Stimulated activated CD4-positive, alpha-beta T cell treated with anti-CD3 and anti-CD28 coated beads, Interleukin-2, amount 100 ng/mL, for 24 hours (primary cell): ENCODE data around the gene TRIM54.
A peak's percentile ranks its signal among the peaks of the same experiment; 100 is the strongest.

Experiments
- DNase-seq, 2 donors: peaks; one replicate each; pipeline ENCODE4 v3.0.0-alpha.2; 2020

The TRIM54 gene, protein sequence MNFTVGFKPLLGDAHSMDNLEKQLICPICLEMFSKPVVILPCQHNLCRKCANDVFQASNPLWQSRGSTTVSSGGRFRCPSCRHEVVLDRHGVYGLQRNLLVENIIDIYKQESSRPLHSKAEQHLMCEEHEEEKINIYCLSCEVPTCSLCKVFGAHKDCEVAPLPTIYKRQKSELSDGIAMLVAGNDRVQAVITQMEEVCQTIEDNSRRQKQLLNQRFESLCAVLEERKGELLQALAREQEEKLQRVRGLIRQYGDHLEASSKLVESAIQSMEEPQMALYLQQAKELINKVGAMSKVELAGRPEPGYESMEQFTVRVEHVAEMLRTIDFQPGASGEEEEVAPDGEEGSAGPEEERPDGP

DNA sequence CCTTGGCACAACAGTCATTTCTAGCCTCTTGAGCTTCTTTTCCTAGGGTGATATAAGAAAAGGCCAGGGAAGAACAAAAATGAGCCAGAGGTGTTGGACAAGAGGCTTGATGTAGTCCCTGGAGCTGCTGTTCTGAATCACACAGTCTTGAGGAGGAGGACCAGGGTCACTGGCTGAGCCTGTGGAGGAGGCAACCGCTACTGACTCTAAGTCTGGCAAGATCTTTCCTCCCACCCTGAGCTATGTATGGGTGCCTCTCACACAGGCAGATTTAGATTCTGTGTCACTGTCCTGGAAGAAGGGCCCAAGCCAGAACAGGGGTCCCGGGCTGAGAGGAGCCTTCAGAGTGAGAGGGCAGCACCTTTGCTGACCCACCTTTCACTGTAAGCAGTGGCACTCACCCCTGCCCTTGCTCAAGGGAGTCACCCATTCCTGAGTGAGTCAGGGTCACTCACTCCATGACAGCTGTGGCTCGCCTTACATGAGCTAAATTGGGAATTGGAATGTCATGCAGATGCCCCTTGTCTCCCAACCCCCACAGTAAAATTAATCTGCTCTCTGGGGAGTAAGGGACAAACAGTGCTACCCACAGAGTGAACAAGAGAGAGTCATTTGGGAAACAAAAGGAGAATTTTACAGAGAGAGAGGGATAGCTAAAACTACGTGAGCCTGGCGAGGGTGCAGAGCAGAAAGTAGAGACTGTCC, at the start of gene TRIM54:
TSS of gene TRIM54 (plus strand) at position 575 of the 705 bp plus-strand sequence. CDS start 303 bp downstream, outside the sequence.
- no peak for DNase-seq

- no peak for DNase-seq
These were observed 48.9 kb upstream of the TRIM54 start for GRCh38 chr2:27233341-27233740.

- no peak for DNase-seq
These were observed 46.1 kb upstream of the TRIM54 start for GRCh38 chr2:27236136-27236535.

GRCh38 chr2:27236626-27237025, 45.6 kb upstream of the TRIM54 start:
- DNase-seq: no peak

GRCh38 chr2:27237341-27237945, 44.8 kb upstream of the TRIM54 start:
- no peak for DNase-seq

- DNase-seq: no peak
These were observed 43.3 kb upstream of the TRIM54 start for GRCh38 chr2:27238976-27239375.

GRCh38 chr2:27240406-27240805, 41.8 kb upstream of the TRIM54 start:
- no peak for DNase-seq

- no peak for DNase-seq
These were observed 40.2 kb upstream of the TRIM54 start for GRCh38 chr2:27241761-27242613.

- no peak for DNase-seq
These were observed 39.6 kb upstream of the TRIM54 start for GRCh38 chr2:27242614-27242951.

DNA sequence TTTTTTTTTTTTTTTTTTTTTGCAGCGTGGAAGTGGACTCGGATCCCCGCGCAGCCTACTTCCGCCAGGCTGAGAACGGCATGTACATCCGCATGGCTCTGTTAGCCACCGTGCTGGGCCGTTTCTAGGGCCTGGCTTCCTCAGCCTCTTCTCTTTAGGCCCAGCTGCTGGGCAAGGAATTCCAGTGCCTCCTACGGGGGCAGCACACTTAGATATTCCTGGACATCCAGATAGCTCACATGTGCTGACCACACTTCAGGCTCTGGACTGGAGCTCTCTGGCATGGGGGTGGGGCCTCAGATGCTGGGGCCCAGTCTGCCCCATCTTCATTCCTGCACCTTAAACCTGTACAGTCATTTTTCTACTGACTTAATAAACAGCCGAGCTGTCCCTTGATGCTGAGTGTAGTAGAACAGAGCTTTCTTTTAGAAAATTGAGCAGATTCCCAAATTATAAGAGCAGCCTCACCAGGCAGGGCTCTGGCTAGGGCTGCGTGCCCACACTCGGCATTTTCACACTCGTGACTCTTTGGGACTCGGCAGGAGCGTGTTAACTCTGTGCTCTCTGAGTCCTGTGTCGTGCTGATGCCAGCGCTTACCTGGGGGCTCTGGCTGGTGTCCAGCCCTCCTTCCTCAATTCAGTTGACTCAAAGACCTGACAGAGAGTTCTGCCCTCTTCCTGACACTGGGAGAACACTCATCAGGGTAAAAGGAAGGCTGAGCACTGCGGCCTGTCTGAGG, 38.7 kb upstream of the TRIM54 start:
- no peak for DNase-seq

GRCh38 chr2:27245116-27245515, 37.1 kb upstream of the TRIM54 start:
- no peak for DNase-seq

DNA sequence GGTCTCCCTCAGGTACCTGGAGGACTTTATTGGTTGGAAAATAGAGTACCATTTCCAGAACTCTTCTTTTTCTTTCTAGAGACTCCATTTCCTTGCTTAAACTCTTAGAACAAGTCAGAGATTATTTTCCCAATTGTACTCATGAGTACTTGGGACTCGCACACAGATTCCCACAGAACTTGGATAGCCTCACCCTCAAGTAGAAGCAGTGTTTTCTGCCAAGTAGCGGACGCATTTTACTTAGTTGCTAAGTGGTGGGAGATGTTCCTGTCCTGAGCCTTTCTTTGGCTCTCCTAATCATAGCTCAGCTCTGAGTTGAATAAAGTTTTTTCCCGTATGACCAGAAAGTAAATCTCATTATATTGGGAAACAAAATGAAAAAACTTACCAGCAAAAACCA, 36.6 kb upstream of the TRIM54 start:
- no peak for DNase-seq

DNA sequence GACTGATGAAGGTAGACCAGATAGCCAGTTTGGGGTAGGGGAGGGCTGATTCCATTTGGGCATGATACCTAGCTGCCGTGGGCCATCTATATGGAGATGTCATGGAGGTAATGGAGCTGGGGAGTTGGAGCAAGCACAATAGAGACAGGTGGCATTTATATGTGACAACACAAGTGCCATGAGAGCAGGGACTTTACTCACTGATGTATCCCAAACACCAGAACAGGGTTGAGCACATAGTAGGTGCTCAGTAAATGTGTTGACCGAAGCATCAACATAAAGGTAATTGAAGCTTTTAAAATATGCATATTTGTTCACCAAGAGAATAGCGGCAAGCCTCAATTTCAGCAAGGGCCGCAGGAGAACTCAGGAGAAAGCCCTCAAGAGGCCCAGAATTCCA, 34.3 kb upstream of the TRIM54 start:
- no peak for DNase-seq

GRCh38 chr2:27249159-27249890, 32.9 kb upstream of the TRIM54 start:
- DNase-seq: no peak

- DNase-seq: peak; percentile 55 to 70
These were observed 32.2 kb upstream of the TRIM54 start for GRCh38 chr2:27249891-27250651.

GRCh38 chr2:27250652-27251379, 31.4 kb upstream of the TRIM54 start:
- no peak for DNase-seq

- no peak for DNase-seq
These were observed 30.5 kb upstream of the TRIM54 start for GRCh38 chr2:27251766-27252165.

GRCh38 chr2:27255187-27255586, 27.0 kb upstream of the TRIM54 start:
- DNase-seq: no peak

DNA sequence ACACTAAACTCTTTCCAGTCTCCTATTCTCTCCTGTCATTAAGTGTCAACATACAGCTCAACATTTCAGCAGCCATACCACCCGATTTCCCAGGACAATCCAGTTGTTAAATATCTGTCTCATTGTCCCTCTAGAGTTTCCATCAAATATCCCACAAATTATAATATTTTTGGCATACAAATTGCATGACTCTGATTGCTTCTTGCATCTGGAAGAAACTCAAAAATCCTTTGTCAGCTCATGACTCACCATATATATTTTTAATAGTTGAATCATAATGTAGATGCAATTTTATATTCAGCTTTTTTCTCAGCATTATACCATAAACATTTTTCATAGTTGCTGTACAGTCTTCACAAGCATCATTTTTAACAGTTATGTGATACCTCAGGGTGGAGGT, 26.6 kb upstream of the TRIM54 start:
- DNase-seq: no peak

GRCh38 chr2:27256855-27257454, 25.3 kb upstream of the TRIM54 start:
- no peak for DNase-seq
